HepG2 (cell line): ENCODE measurements around the gene KDM3B. TPM values are rescaled to one million over a fixed set of nuclear protein-coding genes. Genes with fewer than 3 reads are reported as not detected.
A peak's percentile ranks its signal among the peaks of the same experiment; 100 is the strongest.

Experiments
- E2F5 ChIP-seq: sonication (generic); formaldehyde crosslinking; conservative IDR thresholded peaks from 2 replicates; pipeline ENCODE4 v1.4.0; 2020; ENCODE audit warnings: missing genetic modification reagents
- ETV6 ChIP-seq: sonication (generic); formaldehyde crosslinking; conservative IDR thresholded peaks from 2 replicates; pipeline ENCODE4 v1.4.0; 2020; ENCODE audit warnings: missing genetic modification reagents
- FLYWCH1 ChIP-seq: sonication (generic); formaldehyde crosslinking; IDR thresholded peaks from 2 replicates; pipeline ENCODE4 v1.8.1; 2023; ENCODE audit warnings: mild to moderate bottlenecking, missing genetic modification reagents
- FOXC1 ChIP-seq: sonication (generic); formaldehyde crosslinking; IDR thresholded peaks from 2 replicates; pipeline ENCODE4 v1.8.0; 2022; ENCODE audit warnings: mild to moderate bottlenecking, missing genetic modification reagents, borderline replicate concordance
- FOXO1 ChIP-seq: sonication (generic); formaldehyde crosslinking; IDR thresholded peaks from 2 replicates; pipeline ENCODE4 v1.4.0; 2020; ENCODE audit warnings: missing genetic modification reagents
- GABPB1 ChIP-seq: IDR thresholded peaks from 2 replicates; pipeline ENCODE4 v1.6.1; 2016; ENCODE audit warnings: mild to moderate bottlenecking, missing genetic modification reagents, moderate library complexity, missing compliant biosample characterization
- GPN1 ChIP-seq: sonication (generic); formaldehyde crosslinking; IDR thresholded peaks from 2 replicates; pipeline ENCODE4 v1.5.1; 2020; ENCODE audit warnings: missing genetic modification reagents, borderline replicate concordance
- IKZF4 ChIP-seq: sonication (generic); formaldehyde crosslinking; IDR thresholded peaks from 2 replicates; pipeline ENCODE4 v1.5.1; 2020; ENCODE audit warnings: borderline replicate concordance, mild to moderate bottlenecking, low read depth, missing genetic modification reagents; ENCODE audit errors: not compliant biosample characterization
- ISL2 ChIP-seq: sonication (generic); formaldehyde crosslinking; IDR thresholded peaks from 2 replicates; pipeline ENCODE4 v1.5.0; 2020; ENCODE audit warnings: missing genetic modification reagents
- JDP2 ChIP-seq: sonication (generic); formaldehyde crosslinking; IDR thresholded peaks from 2 replicates; pipeline ENCODE4 v1.8.1; 2022; ENCODE audit warnings: missing genetic modification reagents, borderline replicate concordance
- MIXL1 ChIP-seq: IDR thresholded peaks from 2 replicates; pipeline ENCODE4 v1.6.1; 2016
- NFE2 ChIP-seq: sonication (generic); formaldehyde crosslinking; IDR thresholded peaks from 2 replicates; pipeline ENCODE4 v1.4.0; 2020; ENCODE audit warnings: missing genetic modification reagents
- PLSCR1 ChIP-seq: sonication (generic); formaldehyde crosslinking; IDR thresholded peaks from 2 replicates; pipeline ENCODE4 v1.5.0; 2020; ENCODE audit warnings: missing genetic modification reagents, mild to moderate bottlenecking, borderline replicate concordance
- SALL1 ChIP-seq: sonication (generic); formaldehyde crosslinking; IDR thresholded peaks from 2 replicates; pipeline ENCODE4 v1.8.0; 2022; ENCODE audit warnings: mild to moderate bottlenecking, missing genetic modification reagents
- SIN3A ChIP-seq: IDR thresholded peaks from 2 replicates; pipeline ENCODE4 v1.6.1; 2011; ENCODE audit warnings: low read depth, mild to moderate bottlenecking, control low read depth, low read length, borderline replicate concordance
- TFDP1 ChIP-seq: IDR thresholded peaks from 2 replicates; pipeline ENCODE4 v1.6.1; 2016; ENCODE audit warnings: missing compliant biosample characterization, missing genetic modification reagents, borderline replicate concordance
- U2AF2 ChIP-seq: fragments of 200-400 bp; formaldehyde crosslinking; IDR thresholded peaks from 2 replicates; pipeline ENCODE4 v1.6.1; 2017; ENCODE audit warnings: low read depth, mild to moderate bottlenecking, low read length
- ZKSCAN1 ChIP-seq: fragments of 150-350 bp; IDR thresholded peaks from 2 replicates; pipeline ENCODE4 v1.6.1; 2014; ENCODE audit warnings: low read length
- ZKSCAN8 ChIP-seq: IDR thresholded peaks from 2 replicates; pipeline ENCODE4 v1.6.1; 2016; ENCODE audit warnings: borderline replicate concordance, missing genetic modification reagents, missing compliant biosample characterization
- ZMAT3 ChIP-seq: sonication (generic); formaldehyde crosslinking; conservative IDR thresholded peaks from 2 replicates; pipeline ENCODE4 v1.7.0; 2021; ENCODE audit warnings: missing genetic modification reagents
- ZNF414 ChIP-seq: sonication (generic); formaldehyde crosslinking; IDR thresholded peaks from 2 replicates; pipeline ENCODE4 v1.5.0; 2020; ENCODE audit warnings: missing genetic modification reagents
- ZNF451 ChIP-seq: sonication (generic); formaldehyde crosslinking; IDR thresholded peaks from 2 replicates; pipeline ENCODE4 v1.5.0; 2020; ENCODE audit warnings: mild to moderate bottlenecking, missing genetic modification reagents
- ZNF614 ChIP-seq: IDR thresholded peaks from 2 replicates; pipeline ENCODE4 v1.6.1; 2018; ENCODE audit warnings: missing biosample characterization, missing genetic modification reagents, inconsistent platforms, borderline replicate concordance
- ZNF788 ChIP-seq: sonication (generic); formaldehyde crosslinking; IDR thresholded peaks from 2 replicates; pipeline ENCODE4 v1.5.0; 2020; ENCODE audit warnings: mild to moderate bottlenecking, missing genetic modification reagents, borderline replicate concordance
- ZNF800 ChIP-seq: sonication (generic); formaldehyde crosslinking; IDR thresholded peaks from 2 replicates; pipeline ENCODE4 v1.4.0; 2020; ENCODE audit warnings: missing genetic modification reagents
- polyA plus RNA-seq, 8 experiments: library from polyadenylated mRNA; depleted of rRNA in 3 of 8; stranded (reverse) in 7 of 8; unstranded in 1 of 8; fragments of >200 nt; fragmentation: Illumina TruSeq in 4 of 8; extraction: Trizol in 4 of 8; gene quantifications; 2 replicates each; pipeline versions ENCODE4 v1.2.1 to v1.2.3, GENCODE V29; 2011 to 2016; ENCODE audit warnings: low read depth in 4 of 8, missing spikeins in 1 of 8, mixed read lengths in 1 of 8; ENCODE audit not compliant: insufficient read depth in 1 of 8
- total RNA-seq, 5 experiments: library from RNA; depleted of rRNA; stranded (reverse); fragments of >200 nt; fragmentation: Illumina TruSeq; extraction: Trizol; gene quantifications; 2 replicates each; pipeline ENCODE4 v1.2.3, GENCODE V29; 2016; ENCODE audit warnings: low read depth in 1 of 5

Gene KDM3B
- total and polyA plus RNA-seq, 2 of the 13 experiments (the other 11 are each of a cell fraction or from before 2014, with no cell fraction given), result 19.7 to 34.3 TPM

GRCh38 chr5:138440159-138441073 lies 87.9 kb downstream of the KDM3B start (continued):
- TF ChIP-seq ZNF788 (CRISPR knock-in tag), result no peak
- TF ChIP-seq U2AF2, result no peak
- TF ChIP-seq ETV6 (CRISPR knock-in tag), result no peak
- no peak for TF ChIP-seq GABPB1 (CRISPR knock-in tag)
- TF ChIP-seq FLYWCH1 (CRISPR knock-in tag), result no peak
- TF ChIP-seq SALL1, result 0 out of 2 replicates have a peak, but pooled peaks have one; percentile 11
- TF ChIP-seq ZNF614 (CRISPR knock-in tag), result no peak
- no peak for TF ChIP-seq JDP2
- TF ChIP-seq ZNF451 (CRISPR knock-in tag), result 0 out of 2 replicates have a peak, but pooled peaks have one; percentile 69
- TF ChIP-seq SIN3A, result no peak
- TF ChIP-seq ISL2 (CRISPR knock-in tag), result no peak
- no peak for TF ChIP-seq PLSCR1 (CRISPR knock-in tag)
- TF ChIP-seq MIXL1 (CRISPR knock-in tag), result no peak
- no peak for TF ChIP-seq IKZF4
- TF ChIP-seq ZNF414 (CRISPR knock-in tag), result no peak
- TF ChIP-seq E2F5, result no peak
- TF ChIP-seq FOXC1 (CRISPR knock-in tag), result no peak
- no peak for TF ChIP-seq ZKSCAN8 (CRISPR knock-in tag)
- TF ChIP-seq GPN1, result no peak
- TF ChIP-seq ZKSCAN1, result no peak
- TF ChIP-seq ZNF800, result no peak
- TF ChIP-seq ZMAT3, result peak; percentile 40; the same call in 1 of the 2 replicates
- no peak for TF ChIP-seq NFE2 (CRISPR knock-in tag)
- TF ChIP-seq FOXO1 (CRISPR knock-in tag), result no peak
- TF ChIP-seq TFDP1 (CRISPR knock-in tag), result no peak
